ENCODE measurements around the gene CCDC106.

CCDC106 gene

GRCh38 chr19:55644191-55644833 is 3.7 kb upstream of the CCDC106 start:
- H3K36me3 ChIP-seq (replicated peaks; ENCODE audit: insufficient read depth, low read length): no peaks in the 10 kb centered on the region
- peaks cover 20% of the 10 kb centered on the region for H3F3A ChIP-seq (ENCODE audit: insufficient read depth, low read length)
- peak overlapping the region; percentile 90 for H3K4me3 ChIP-seq (ENCODE audit: low read length)
- no peaks in the 10 kb centered on the region for H3K9me2 ChIP-seq (replicated peaks; ENCODE audit: insufficient read depth, low read length)
- no peaks in the 10 kb centered on the region for H3K27me3 ChIP-seq (replicated peaks; ENCODE audit: insufficient read depth, low read length)
- H3K4me1 ChIP-seq (ENCODE audit: low read length): peaks cover 28% of the 10 kb centered on the region
- no peak overlapping the region for H3K27ac ChIP-seq (ENCODE audit: low read length)
- no peaks in the 10 kb centered on the region for H4K20me1 ChIP-seq (ENCODE audit: insufficient read depth, low read length)
- H3K9ac ChIP-seq (ENCODE audit: low read length): peak overlapping the region; percentile 75
- H3K4me2 ChIP-seq (ENCODE audit: low read depth, low read length): peak overlapping the region; percentile 94
- no peak for DNase-seq
- no peaks in the 10 kb centered on the region for H3K9me3 ChIP-seq (replicated peaks; ENCODE audit: insufficient read depth, low read length)
- peaks cover 25% of the 10 kb centered on the region for H3K79me2 ChIP-seq (ENCODE audit: low read length)
- H2AFZ ChIP-seq (ENCODE audit: low read length): no peak overlapping the region
- TF ChIP-seq EZH2 (optimal IDR thresholded peaks at IDR 0.05; ENCODE audit: low read depth, low read length) (no peak), CTCF (IDR thresholded peaks at IDR 0.05; ENCODE audit: low read length) (no peak), EZH2phosphoT487 (IDR thresholded peaks at IDR 0.05; ENCODE audit: low read length) (no peak)

GRCh38 chr19:55644842-55645511 is 3.0 kb upstream of the CCDC106 start:
- Histone ChIP-seq H3K36me3 (replicated peaks; ENCODE audit: insufficient read depth, low read length) (no peaks in the 10 kb centered on the region), H3K4me2 (ENCODE audit: low read depth, low read length) (peak overlapping the region; percentile 94; the same call in 1 of the 2 replicates), H3F3A (ENCODE audit: insufficient read depth, low read length) (peaks cover 20% of the 10 kb centered on the region), H3K9me3 (replicated peaks; ENCODE audit: insufficient read depth, low read length) (no peaks in the 10 kb centered on the region), H3K4me3 (ENCODE audit: low read length) (no peak overlapping the region), H3K27me3 (replicated peaks; ENCODE audit: insufficient read depth, low read length) (no peaks in the 10 kb centered on the region), H3K4me1 (ENCODE audit: low read length) (peaks cover 27% of the 10 kb centered on the region), H3K27ac (ENCODE audit: low read length) (no peak overlapping the region), H3K9ac (ENCODE audit: low read length) (no peak overlapping the region), H3K79me2 (ENCODE audit: low read length) (peaks cover 25% of the 10 kb centered on the region), H3K9me2 (replicated peaks; ENCODE audit: insufficient read depth, low read length) (no peaks in the 10 kb centered on the region), H4K20me1 (ENCODE audit: insufficient read depth, low read length) (no peaks in the 10 kb centered on the region), H2AFZ (ENCODE audit: low read length) (no peak overlapping the region)
- no peak for DNase-seq
- TF ChIP-seq EZH2 (optimal IDR thresholded peaks at IDR 0.05; ENCODE audit: low read depth, low read length): no peak
- no peak for TF ChIP-seq EZH2phosphoT487 (IDR thresholded peaks at IDR 0.05; ENCODE audit: low read length)
- no peak for TF ChIP-seq CTCF (IDR thresholded peaks at IDR 0.05; ENCODE audit: low read length)

GRCh38 chr19:55645512-55645881 is 2.5 kb upstream of the CCDC106 start:
- TF ChIP-seq EZH2 (optimal IDR thresholded peaks at IDR 0.05; ENCODE audit: low read depth, low read length) (no peak), CTCF (IDR thresholded peaks at IDR 0.05; ENCODE audit: low read length) (no peak), EZH2phosphoT487 (IDR thresholded peaks at IDR 0.05; ENCODE audit: low read length) (no peak)
- Histone ChIP-seq H3K4me1 (ENCODE audit: low read length) (peaks cover 23% of the 10 kb centered on the region; the same call in 1 of the 2 replicates), H2AFZ (ENCODE audit: low read length) (no peak overlapping the region), H3K27me3 (replicated peaks; ENCODE audit: insufficient read depth, low read length) (no peaks in the 10 kb centered on the region), H4K20me1 (ENCODE audit: insufficient read depth, low read length) (no peaks in the 10 kb centered on the region), H3K9ac (ENCODE audit: low read length) (no peak overlapping the region), H3K27ac (ENCODE audit: low read length) (no peak overlapping the region), H3K4me3 (ENCODE audit: low read length) (no peak overlapping the region), H3K4me2 (ENCODE audit: low read depth, low read length) (no peak overlapping the region), H3F3A (ENCODE audit: insufficient read depth, low read length) (peaks cover 20% of the 10 kb centered on the region), H3K9me2 (replicated peaks; ENCODE audit: insufficient read depth, low read length) (no peaks in the 10 kb centered on the region), H3K79me2 (ENCODE audit: low read length) (peaks cover 25% of the 10 kb centered on the region), H3K36me3 (replicated peaks; ENCODE audit: insufficient read depth, low read length) (no peaks in the 10 kb centered on the region), H3K9me3 (replicated peaks; ENCODE audit: insufficient read depth, low read length) (no peaks in the 10 kb centered on the region)
- no peak for DNase-seq

All from MM.1S (cell line).